ENCODE measurements around the gene MEDAG.

DNA sequence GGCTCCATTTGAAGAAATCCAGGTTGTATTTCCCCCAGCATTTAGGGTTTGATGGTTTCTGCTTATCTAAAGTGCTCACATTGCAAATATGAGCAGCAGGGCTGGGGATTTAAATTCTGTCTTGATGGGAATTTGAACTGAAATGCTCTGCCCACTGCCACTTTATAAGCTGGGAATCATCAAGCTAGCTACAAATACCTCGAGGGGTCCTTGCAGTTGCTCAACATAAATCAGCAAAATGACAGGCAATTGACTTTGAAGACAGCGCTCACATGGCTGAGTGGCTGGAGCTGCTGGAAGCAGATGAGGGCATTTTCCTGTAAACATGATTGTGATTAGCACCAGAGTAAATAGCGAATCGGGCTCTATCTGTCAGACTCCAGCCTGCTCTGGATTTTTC is 39.4 kb upstream of the MEDAG start:
- TF ChIP-seq TCF4 (CRISPR knock-in tag; IDR thresholded peaks at IDR 0.05; ENCODE audit: borderline replicate concordance) (no peak), ISL1 (CRISPR knock-in tag; IDR thresholded peaks at IDR 0.05) (0 out of 2 replicates have a peak, but pooled peaks have one; percentile 7), GLIS3 (CRISPR knock-in tag; IDR thresholded peaks at IDR 0.05) (no peak)
